NB4 (cell line): ENCODE results near the gene NKX6-1.

Experiments
- DNase-seq: peaks from one replicate; pipeline ENCODE4 v3.0.0; 2010; ENCODE audit warnings: low read depth
- H3K4me3 ChIP-seq: one replicate; pipeline ENCODE4 v1.5.1; 2011; ENCODE audit warnings: mild to moderate bottlenecking, low read depth, low read length, moderate library complexity
- MYC ChIP-seq: IDR thresholded peaks from 2 replicates; pipeline ENCODE4 v1.6.1; 2011; ENCODE audit warnings: low read depth, low read length
- POLR2A ChIP-seq: IDR thresholded peaks from 2 replicates; pipeline ENCODE4 v1.6.1; 2011; ENCODE audit warnings: mild to moderate bottlenecking; ENCODE audit not compliant: insufficient read length; ENCODE audit errors: extremely low read depth
- TF ChIP-seq, protein P1 (sequence below): IDR thresholded peaks from 2 replicates; pipeline ENCODE4 v1.6.1; 2011; ENCODE audit warnings: low read depth, low read length
- TF ChIP-seq, protein P2 (sequence below): IDR thresholded peaks from one replicate; pipeline ENCODE4 v1.5.1; 2012; ENCODE audit warnings: low read depth, low read length

NKX6-1 gene

DNA sequence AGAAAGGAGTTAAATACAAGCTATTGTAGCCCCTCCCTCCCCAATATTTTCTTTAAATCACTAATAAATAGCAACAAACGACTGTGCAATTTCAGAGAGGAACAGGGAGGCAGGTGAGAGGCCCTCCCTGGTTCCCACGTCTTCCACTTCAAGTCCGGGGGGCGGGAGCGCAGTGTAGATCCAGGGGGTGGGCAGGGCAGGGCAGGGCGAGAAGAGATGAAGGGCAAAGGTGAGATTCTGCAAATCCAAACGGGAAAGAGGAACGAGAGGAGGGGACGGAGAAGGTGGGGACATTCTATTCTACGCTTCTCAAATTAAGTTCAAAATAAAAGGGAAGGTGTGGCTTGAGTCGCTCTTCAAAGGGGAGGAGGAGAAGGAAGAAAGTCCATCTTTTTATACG lies 6.8 kb downstream of the NKX6-1 start:
- H3K4me3 ChIP-seq: no peak overlapping the region
- DNase-seq: no peak
- no peak for TF ChIP-seq POLR2A
- TF ChIP-seq, protein P1, sequence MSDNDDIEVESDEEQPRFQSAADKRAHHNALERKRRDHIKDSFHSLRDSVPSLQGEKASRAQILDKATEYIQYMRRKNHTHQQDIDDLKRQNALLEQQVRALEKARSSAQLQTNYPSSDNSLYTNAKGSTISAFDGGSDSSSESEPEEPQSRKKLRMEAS: no peak
- TF ChIP-seq MYC: no peak
- TF ChIP-seq, protein P2, sequence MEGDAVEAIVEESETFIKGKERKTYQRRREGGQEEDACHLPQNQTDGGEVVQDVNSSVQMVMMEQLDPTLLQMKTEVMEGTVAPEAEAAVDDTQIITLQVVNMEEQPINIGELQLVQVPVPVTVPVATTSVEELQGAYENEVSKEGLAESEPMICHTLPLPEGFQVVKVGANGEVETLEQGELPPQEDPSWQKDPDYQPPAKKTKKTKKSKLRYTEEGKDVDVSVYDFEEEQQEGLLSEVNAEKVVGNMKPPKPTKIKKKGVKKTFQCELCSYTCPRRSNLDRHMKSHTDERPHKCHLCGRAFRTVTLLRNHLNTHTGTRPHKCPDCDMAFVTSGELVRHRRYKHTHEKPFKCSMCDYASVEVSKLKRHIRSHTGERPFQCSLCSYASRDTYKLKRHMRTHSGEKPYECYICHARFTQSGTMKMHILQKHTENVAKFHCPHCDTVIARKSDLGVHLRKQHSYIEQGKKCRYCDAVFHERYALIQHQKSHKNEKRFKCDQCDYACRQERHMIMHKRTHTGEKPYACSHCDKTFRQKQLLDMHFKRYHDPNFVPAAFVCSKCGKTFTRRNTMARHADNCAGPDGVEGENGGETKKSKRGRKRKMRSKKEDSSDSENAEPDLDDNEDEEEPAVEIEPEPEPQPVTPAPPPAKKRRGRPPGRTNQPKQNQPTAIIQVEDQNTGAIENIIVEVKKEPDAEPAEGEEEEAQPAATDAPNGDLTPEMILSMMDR: no peak

DNA sequence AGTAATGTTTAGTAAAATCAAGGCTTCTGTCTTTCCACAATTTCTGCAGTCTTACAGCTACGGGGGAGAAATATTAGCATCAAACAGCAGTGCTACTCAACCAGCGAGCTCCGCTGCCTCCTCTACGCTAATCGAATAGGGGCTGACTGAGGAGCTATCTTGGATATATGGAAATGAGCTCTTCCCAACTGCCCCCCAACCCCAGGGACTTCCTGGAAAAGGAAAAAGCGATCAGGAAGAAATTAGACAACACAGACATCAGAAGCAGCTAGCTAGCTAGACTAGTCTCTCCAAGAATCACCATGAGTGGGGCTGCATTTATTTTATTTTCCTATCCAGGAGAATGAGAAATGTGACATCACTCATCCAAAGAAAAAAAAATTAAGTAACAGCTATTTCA lies 7.6 kb downstream of the NKX6-1 start:
- no peak overlapping the region for H3K4me3 ChIP-seq
- no peak for DNase-seq
- TF ChIP-seq POLR2A (no peak), MYC (no peak)
- TF ChIP-seq, protein P1: no peak
- TF ChIP-seq, protein P2: no peak

DNA sequence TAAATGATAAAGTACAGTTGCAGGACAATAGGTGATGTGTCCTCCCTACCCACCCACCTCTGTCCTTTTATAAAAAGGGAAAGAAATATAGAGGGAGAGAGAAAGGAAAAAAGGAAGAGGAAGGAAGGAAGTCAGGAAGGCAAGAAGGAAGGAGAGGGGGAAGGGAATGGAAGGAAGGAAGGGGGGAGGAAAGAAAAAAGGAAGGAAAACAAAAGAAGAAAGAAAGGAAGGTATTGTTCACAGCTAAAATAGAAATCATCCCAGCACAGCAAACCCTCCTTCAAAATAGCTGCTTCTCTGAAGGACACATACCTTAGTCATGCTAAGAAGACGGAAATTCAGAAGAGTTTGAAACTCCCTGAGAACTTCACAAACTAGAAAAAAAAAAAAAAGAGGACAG lies 8.4 kb downstream of the NKX6-1 start:
- TF ChIP-seq POLR2A (no peak), MYC (no peak)
- TF ChIP-seq, protein P1: no peak
- no peak for DNase-seq
- H3K4me3 ChIP-seq: no peak overlapping the region

DNA sequence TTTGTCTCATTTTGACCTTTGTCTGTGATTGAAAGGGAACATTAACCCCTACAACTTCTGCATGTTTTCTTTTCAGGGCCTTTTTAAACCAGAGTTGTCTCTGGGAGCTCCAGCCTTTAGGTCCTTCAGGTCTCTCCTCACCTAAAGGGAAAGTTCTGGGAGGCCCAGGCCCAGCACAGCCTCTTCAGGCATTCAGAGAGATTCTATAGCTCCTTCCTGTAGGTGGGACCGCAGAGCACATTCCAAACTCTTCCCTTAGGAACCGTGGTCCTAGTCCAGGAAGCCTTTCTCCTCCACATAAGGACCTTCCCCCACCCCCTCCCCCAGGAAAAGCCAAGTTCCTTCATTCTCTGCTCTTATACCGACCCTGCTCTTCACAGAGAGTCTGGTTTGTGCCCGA lies 14.9 kb downstream of the NKX6-1 start:
- DNase-seq: no peak
- TF ChIP-seq, protein P1: no peak
- no peak overlapping the region for H3K4me3 ChIP-seq

DNA sequence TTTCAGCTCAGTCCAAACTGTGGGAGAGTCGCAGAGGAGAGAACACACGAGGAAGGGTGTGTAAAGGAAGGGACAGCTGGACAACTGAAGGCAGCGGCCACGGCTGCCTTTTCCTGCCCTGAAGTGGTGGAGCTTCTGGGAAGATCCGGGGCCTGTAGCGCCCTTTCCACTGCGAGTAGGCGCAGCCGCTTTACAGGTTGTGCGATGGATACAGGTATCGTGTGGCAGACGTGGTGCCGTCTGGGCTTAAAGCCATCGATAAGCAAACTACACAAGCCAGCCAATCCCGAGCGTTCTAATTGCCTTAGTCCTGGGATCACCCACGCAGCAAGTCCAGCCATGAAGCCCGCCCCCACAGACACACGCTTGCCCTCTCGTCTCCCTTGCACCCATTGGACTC lies 15.4 kb downstream of the NKX6-1 start:
- no peak for DNase-seq
- no peak for TF ChIP-seq MYC
- TF ChIP-seq POLR2A: no peak
- TF ChIP-seq, protein P1: no peak
- TF ChIP-seq, protein P2: no peak
- H3K4me3 ChIP-seq: no peak overlapping the region

DNA sequence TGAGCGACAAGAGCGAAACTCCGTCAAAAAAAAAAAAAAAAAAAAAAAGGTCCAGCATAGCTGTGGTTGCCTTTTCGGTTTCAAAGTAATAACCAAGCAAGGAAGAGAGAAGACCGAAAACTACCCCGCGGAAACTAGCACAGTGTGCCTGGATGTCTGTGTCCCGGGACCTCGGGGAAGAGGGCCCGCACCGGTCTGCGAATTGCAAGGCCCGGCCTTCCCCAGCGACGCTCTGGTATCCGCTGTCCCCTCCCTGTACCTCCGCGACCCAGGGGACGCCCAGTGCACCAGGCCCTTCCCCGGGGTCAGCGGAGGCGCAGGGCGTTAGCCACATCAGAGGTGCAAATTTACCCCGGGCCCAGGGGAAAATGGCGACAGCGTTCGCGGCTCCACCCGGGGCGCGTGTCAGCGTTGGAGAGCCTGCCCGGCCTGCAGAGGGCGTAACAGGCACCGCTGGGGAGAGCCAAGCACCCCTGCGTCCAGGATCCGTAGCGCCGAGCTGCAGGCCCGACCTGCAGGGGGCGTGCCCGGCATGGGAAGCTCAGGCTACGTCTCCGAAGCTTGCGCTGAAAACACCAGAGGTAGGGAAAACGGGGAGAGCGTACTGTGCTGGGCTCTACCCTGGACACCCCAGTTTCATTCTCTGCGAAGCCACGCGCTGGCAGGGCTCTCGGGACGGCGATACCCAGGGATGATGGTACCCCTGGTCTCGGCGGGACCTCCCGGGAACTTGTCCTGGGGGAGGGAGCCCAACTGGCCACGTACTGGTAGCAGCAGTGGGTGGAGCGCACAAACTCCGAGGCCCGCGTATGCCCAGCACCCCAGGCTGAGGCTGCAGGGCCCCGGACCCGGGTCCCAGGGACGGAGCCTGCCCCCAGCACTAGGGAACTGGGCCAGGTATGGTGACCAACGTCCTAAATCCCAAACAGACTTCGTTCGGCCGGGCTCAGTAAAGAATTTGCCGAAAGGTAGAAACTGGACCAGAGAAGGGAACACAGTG lies 16.2 kb downstream of the NKX6-1 start:
- no peak for DNase-seq
- no peak overlapping the region for H3K4me3 ChIP-seq
- TF ChIP-seq, protein P2: no peak
- TF ChIP-seq, protein P1: no peak
- TF ChIP-seq POLR2A (no peak), MYC (no peak)
